KOPT-K1 (cell line): ENCODE results near the gene SSH3.
A peak's percentile ranks its signal among the peaks of the same experiment; 100 is the strongest.

Source experiments
- H3K27ac ChIP-seq: fragments of 200-600 bp; sonication (generic); 2 replicates; pipeline ENCODE4 v1.5.1; 2016; ENCODE audit warnings: antibody characterized with exemption, mild to moderate bottlenecking, low read depth, low read length; ENCODE audit not compliant: poor library complexity, severe bottlenecking
- H3K36me3 ChIP-seq: fragments of 200-600 bp; sonication (generic); 2 replicates; pipeline ENCODE4 v1.5.1; 2017; ENCODE audit warnings: antibody characterized with exemption, mild to moderate bottlenecking, low read length, moderate library complexity; ENCODE audit not compliant: insufficient read depth
- H3K9me3 ChIP-seq: fragments of 200-600 bp; sonication (generic); 2 replicates; pipeline ENCODE4 v1.5.1; 2017; ENCODE audit warnings: antibody characterized with exemption, low read length, mild to moderate bottlenecking; ENCODE audit not compliant: insufficient read depth, poor library complexity, severe bottlenecking

The SSH3 gene

DNA sequence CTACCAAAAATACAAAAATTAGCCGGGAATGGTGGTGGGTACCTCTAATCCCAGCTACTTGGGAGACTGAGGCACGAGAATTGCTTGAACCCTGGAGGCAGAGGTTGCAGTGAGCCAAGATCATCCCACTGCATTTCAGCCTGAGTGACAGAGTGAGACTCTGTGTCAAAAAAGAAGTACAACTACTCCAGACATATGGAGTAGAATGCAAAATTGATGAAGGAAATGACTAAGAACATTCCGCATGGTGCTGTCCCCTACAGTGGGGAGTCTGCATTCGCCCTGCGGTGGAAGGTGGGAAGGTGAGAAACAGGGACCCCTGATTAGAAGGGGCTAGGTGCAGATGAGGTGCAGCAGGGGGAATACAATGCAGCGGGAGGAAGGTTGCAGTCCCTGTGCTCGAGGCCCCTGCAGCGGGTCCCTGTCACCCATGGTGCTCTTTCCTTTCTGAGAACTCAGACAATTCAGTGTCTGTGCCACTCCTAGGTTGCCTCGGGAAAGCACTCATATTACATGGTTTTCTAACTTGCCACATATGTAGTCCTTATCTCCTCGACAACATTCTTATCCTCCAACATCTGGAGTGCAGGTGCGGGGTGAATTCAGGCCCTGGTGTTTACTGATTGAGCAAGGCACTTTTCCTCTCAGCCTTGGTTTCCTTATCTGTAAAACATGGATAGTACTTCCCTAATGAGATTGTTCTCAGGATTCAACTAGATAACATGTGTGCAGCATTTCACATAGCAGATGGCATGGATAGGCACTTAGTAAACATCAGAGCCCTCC is 44.8 kb downstream of the SSH3 start:
- no peak overlapping the region for H3K27ac ChIP-seq
- no peaks in the 10 kb centered on the region for H3K36me3 ChIP-seq
- no peaks in the 10 kb centered on the region for H3K9me3 ChIP-seq

- Histone ChIP-seq H3K36me3 (no peaks in the 10 kb centered on the region), H3K27ac (no peak overlapping the region)
Measured at GRCh38 chr11:67349036-67349435, 45.7 kb downstream of the SSH3 start.

GRCh38 chr11:67349457-67349856 is 46.1 kb downstream of the SSH3 start:
- no peaks in the 10 kb centered on the region for H3K9me3 ChIP-seq
- no peak overlapping the region for H3K27ac ChIP-seq
- H3K36me3 ChIP-seq, result no peaks in the 10 kb centered on the region

More at GRCh38 chr11:67349036-67349435, 45.7 kb downstream of the SSH3 start:
- H3K9me3 ChIP-seq, result no peaks in the 10 kb centered on the region

- Histone ChIP-seq H3K36me3 (no peaks in the 10 kb centered on the region), H3K9me3 (no peaks in the 10 kb centered on the region), H3K27ac (no peak overlapping the region)
Measured at GRCh38 chr11:67349928-67350465, 46.7 kb downstream of the SSH3 start.

- Histone ChIP-seq H3K9me3 (no peaks in the 10 kb centered on the region), H3K36me3 (no peaks in the 10 kb centered on the region), H3K27ac (peak overlapping the region; percentile 0)
Measured at GRCh38 chr11:67351275-67352005, 48.1 kb downstream of the SSH3 start.

- Histone ChIP-seq H3K9me3 (no peaks in the 10 kb centered on the region), H3K27ac (peak overlapping the region; percentile 94), H3K36me3 (no peaks in the 10 kb centered on the region)
Measured at GRCh38 chr11:67352546-67353316, 49.4 kb downstream of the SSH3 start.

DNA sequence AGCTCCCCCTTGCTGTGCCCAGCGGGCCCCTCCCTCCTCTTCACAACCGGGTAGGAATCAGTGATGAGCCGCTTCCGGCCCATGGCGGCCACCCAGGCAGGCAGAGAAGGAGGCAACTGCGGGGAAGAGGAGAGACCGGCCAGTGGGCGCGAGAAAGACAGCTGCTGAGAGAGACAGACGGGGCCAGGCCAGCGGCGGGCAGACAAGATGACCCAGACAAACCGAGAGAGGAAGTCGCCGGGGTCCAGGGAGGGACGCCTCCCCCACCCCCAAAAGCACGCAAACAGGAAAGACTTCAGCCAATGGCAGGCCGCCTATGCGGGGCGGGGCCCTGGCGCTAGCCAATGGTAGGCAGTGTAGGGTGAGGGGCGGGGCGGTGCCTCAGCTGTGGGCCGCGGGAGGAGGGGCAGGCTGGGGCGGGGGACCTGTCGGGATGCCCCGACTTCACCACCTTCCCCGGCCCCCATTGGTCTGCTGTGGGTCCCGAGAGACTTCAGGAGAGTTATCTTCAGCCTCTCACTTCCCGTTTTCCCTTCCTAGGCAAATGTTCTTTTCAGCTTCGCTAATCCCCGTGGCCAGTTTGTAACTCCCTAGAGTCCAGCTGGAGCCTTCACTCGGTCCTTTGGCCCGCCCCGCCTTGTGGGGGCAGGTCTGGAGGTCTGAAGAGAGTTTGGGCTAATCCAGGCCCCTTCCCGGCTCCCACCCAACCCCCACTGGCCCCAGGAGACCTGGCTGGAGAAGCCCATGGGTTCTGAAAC is 50.2 kb downstream of the SSH3 start, which contains the start of gene POLD4:
Gene POLD4 (minus strand): TSS at position 230 of the 758 bp plus-strand sequence. CDS start 147 bp downstream, at position 83.
- Histone ChIP-seq H3K9me3 (no peaks in the 10 kb centered on the region), H3K36me3 (no peaks in the 10 kb centered on the region), H3K27ac (peak within 1 kb of the TSS; percentile 94)

GRCh38 chr11:67354075-67355022 is 51.0 kb downstream of the SSH3 start:
- H3K9me3 ChIP-seq, result no peaks in the 10 kb centered on the region
- H3K27ac ChIP-seq, result peak overlapping the region; percentile 94
- H3K36me3 ChIP-seq, result no peaks in the 10 kb centered on the region

- H3K9me3 ChIP-seq, result no peaks in the 10 kb centered on the region
- H3K27ac ChIP-seq, result peak overlapping the region; percentile 23
- H3K36me3 ChIP-seq, result no peaks in the 10 kb centered on the region
Measured at GRCh38 chr11:67355023-67355793, 51.9 kb downstream of the SSH3 start.

DNA sequence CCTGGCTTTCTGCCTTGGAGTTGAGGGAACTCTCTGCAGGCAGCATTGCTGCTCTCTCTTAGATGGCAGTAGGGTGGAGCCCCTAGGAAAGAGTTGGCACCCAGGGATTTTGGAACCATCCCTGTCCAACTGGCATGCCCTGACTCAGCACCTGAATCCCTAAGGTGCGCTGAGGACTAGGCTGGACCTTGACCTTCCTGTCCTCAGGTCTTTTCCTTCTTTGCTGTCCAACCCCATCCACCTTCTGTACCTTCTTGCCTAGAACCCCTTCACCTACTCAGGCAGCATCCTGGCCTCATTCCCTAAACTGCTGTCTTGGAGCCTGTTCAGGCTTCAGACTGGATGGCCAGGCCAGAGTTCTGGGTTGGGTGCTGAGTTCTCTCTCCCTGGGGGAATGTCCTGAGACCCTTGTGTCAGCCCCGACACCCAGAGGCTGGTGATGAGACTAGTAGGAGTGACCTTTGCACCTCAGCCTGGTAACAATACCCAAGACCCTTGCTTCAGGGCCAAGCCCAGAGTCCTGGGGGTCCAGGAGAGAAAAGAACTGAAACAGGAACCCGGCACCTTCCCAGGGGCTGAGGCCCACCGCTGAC is 52.6 kb downstream of the SSH3 start:
- Histone ChIP-seq H3K36me3 (no peaks in the 10 kb centered on the region), H3K9me3 (no peaks in the 10 kb centered on the region), H3K27ac (peak overlapping the region; percentile 24)

GRCh38 chr11:67356387-67356863 is 53.1 kb downstream of the SSH3 start:
- Histone ChIP-seq H3K27ac (peak overlapping the region; percentile 24), H3K9me3 (no peaks in the 10 kb centered on the region), H3K36me3 (no peaks in the 10 kb centered on the region)

- no peaks in the 10 kb centered on the region for H3K9me3 ChIP-seq
- peak overlapping the region; percentile 24 for H3K27ac ChIP-seq
- no peaks in the 10 kb centered on the region for H3K36me3 ChIP-seq
Measured at GRCh38 chr11:67356864-67357561, 53.7 kb downstream of the SSH3 start.
